CD4-positive, alpha-beta T cell treated with Interleukin-6 for 4 hours (primary cell): ENCODE data around the gene TRMU.
A peak's percentile ranks its signal among the peaks of the same experiment; 100 is the strongest.

Source experiments
- DNase-seq: peaks from one replicate; pipeline ENCODE4 v3.0.0-alpha.2; 2020; ENCODE audit warnings: mixed read lengths

The TRMU gene

GRCh38 chr22:46371623-46372226, 36.2 kb downstream of the TRMU start:
- no peak for DNase-seq

DNA sequence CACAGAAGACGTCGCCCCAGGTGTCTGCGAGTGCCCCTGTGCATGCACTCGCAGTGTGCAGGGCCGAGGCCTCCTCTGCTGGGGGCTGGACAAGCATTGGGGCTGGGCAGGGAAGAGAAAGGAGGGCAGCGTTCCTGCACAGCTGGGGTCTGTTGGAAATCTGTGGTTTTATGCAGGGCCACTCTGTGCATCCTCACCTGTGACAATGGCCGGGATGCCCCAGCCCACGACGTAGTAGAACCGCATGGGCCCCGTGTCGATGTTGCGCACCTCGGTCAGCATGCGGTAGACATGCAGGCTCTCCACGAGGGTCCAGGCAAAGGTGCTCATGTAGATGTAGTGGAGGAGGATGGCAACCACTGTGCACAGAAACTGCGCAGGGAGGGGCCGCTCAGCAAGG, 37.2 kb downstream of the TRMU start:
- DNase-seq, result no peak

- no peak for DNase-seq
Observed at GRCh38 chr22:46373159-46373558, 37.6 kb downstream of the TRMU start.

GRCh38 chr22:46373921-46374662, 38.6 kb downstream of the TRMU start:
- peak; percentile 22 for DNase-seq

DNA sequence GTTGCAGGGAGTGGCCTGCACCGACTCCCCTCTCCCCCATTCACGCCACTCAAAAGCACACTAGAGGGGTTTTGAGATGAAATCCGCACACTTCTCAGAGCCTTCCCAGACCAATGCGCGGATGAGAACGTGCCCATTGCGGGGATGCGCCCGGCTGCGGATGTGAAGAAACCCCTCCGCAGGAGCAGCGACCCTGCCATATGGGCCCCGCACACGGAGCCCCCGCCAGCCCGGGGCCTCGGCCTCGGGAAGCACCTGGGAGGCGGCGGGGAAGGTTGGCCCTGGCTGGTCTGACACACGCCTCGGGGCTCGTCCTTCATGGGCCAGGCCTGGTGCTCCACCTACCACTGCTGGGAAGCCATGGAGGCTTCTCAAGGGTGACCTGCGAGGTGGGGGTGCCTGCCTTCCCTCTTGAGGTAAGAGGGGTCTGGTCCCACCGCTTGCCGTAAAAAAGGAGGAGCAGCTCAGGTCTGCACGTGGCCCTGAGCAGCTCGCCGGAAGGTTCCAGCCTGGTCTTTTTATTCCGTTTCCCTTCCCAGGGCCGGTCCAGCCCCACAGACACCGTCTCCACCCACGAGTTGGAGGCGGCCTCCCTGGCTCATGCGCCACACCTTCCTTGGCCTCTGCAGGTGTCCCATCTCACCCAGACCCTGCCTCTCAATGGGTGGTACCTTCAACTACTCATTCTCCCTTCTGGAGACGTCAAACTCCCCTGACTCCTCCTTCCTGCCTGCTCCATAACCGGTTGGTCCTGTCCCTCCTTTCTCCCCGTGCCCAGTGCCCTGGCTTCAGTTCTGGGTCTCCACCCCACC, 39.4 kb downstream of the TRMU start:
- no peak for DNase-seq

- DNase-seq, result no peak
Observed at GRCh38 chr22:46376111-46376510, 40.6 kb downstream of the TRMU start.

- no peak for DNase-seq
Observed at GRCh38 chr22:46376908-46377524, 41.5 kb downstream of the TRMU start.

- no peak for DNase-seq
Observed at GRCh38 chr22:46377525-46378425, 42.3 kb downstream of the TRMU start.

GRCh38 chr22:46378426-46379065, 43.0 kb downstream of the TRMU start:
- no peak for DNase-seq

DNA sequence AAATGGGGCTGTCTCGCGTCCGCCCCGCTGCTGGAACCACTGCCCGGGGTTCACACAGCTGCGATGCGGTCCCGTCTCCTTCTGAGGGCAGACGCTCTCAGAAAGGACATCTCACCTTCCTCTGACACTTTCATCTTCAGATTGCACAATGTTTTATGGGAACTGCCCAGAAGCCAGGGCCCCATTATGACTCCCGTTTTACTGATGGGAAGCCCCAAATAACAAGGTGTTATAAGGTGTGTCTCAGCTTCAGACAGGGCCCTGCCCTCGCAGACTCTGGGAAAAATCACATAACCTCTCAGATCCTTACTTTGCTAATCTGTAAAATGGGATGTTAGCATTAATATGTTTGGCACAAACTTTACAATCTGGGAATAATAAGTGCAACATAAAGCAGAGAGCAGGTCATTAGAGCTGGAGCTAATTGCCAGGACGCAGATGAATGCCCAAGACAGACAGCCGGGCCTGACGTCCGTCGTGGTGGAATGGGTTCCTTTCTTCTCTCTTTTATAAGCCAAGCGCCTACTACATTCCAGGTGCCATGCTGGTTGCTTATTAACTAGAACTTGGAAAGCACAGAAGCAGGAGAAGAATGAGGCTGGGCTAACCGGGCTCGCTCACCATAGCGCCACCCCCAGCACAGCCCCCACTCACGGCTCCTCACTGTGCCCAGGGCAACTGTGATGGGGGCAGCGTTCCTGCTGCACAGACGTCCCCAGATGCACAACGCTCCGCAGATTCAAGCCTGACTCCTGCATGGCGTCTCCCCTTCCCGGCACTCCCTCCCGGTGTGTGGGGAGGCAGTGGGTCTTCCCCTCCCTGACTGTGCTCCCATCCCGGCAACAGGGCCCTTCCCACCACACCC, 43.8 kb downstream of the TRMU start:
- no peak for DNase-seq

GRCh38 chr22:46380069-46380468, 44.6 kb downstream of the TRMU start:
- DNase-seq, result no peak

DNA sequence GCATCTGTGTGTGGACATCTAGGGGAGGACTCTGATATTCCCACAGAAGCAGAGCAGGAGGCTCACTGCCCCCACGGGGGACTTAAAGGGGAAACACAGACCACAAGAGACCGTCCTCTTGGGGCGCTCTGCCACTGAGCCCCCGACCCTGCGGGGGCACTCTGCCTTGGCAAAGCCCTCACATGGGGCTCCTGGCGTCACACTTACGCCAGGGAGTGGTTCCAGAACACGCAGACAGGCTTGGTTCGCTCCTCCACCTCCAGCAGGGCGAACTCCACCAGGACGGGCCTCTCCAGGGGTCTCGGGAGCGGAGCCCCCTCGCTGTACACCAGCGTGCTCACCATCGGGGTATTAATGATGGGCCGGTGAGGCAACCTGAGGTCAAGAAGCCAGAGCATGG, 45.1 kb downstream of the TRMU start:
- no peak for DNase-seq

GRCh38 chr22:46381142-46381541, 45.6 kb downstream of the TRMU start:
- DNase-seq, result no peak

DNA sequence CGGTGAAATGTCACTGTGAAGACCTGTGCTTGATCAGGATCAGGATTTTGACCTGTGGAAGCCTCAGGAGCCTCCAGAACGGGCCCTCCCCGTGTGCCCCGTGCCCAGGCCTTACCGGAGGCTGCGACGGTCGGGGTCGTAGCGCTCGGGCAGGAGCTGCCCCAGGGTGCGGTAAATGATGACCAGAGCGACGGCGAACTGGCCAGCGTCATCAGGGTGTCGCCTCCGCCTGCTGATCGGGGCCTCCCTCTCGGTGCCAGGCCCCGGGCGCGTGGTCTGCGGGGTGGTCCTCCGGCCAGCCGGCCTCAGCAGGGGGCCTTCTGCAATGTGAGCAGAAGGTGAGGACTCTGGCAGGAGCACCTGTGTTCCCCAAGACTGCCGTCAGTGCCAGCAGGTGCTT, 46.2 kb downstream of the TRMU start:
- DNase-seq, result no peak

GRCh38 chr22:46382524-46382923, 47.0 kb downstream of the TRMU start:
- no peak for DNase-seq

GRCh38 chr22:46386312-46386711, 50.8 kb downstream of the TRMU start:
- DNase-seq, result no peak

- DNase-seq, result no peak
Observed at GRCh38 chr22:46387748-46388147, 52.2 kb downstream of the TRMU start.

GRCh38 chr22:46388647-46389046, 53.1 kb downstream of the TRMU start:
- DNase-seq, result no peak

- DNase-seq, result no peak
Observed at GRCh38 chr22:46389081-46389480, 53.6 kb downstream of the TRMU start.

GRCh38 chr22:46390105-46390651, 54.7 kb downstream of the TRMU start:
- DNase-seq, result no peak
